ENCODE data around the gene SART1. TPM values are rescaled to one million over a fixed set of nuclear protein-coding genes. Genes with fewer than 3 reads are reported as not detected.
"Not testable (repeated sequence)": the region's sequence is repeated elsewhere in the genome, so short reads cannot be mapped to it uniquely, and the experiment has no call there.

Gene SART1
- total RNA-seq, 1 donor from 2014 or later: 36.5 TPM

GRCh38 chr11:65947133-65947532 is 14.4 kb upstream of the SART1 start:
- Histone ChIP-seq H3K4me1 (ENCODE audit: insufficient read depth, low read length) (peaks cover under 1% of the 10 kb centered on the region), H2AFZ (ENCODE audit: low read depth, low read length) (no peak overlapping the region), H3K79me2 (ENCODE audit: insufficient read depth, low read length) (no peaks in the 10 kb centered on the region), H3K9me3 (ENCODE audit: insufficient read depth, low read depth, low read length) (no peaks in the 10 kb centered on the region), H3K27me3 (ENCODE audit: insufficient read depth, low read length) (no peaks in the 10 kb centered on the region), H3K9ac (ENCODE audit: low read length) (no peak overlapping the region), H4K20me1 (ENCODE audit: insufficient read depth, low read length) (no peaks in the 10 kb centered on the region), H3K4me2 (ENCODE audit: low read length) (no peak overlapping the region), H3K36me3 (ENCODE audit: insufficient read depth, low read length) (no peaks in the 10 kb centered on the region), H3K27ac (ENCODE audit: low read depth, low read length) (no peak overlapping the region), H3K4me3 (ENCODE audit: insufficient read depth, low read depth, low read length) (no peak overlapping the region)
- Mint-ChIP-seq H3K9me3 (ENCODE audit: unreplicated experiment) (no peaks in the 10 kb centered on the region), H3K36me3 (ENCODE audit: low read depth, unreplicated experiment) (no peaks in the 10 kb centered on the region), H3K4me3 (ENCODE audit: unreplicated experiment) (no peak overlapping the region), H3K27ac (ENCODE audit: unreplicated experiment) (no peak overlapping the region), H3K27me3 (ENCODE audit: low read depth, unreplicated experiment) (peaks cover 8% of the 10 kb centered on the region), H3K4me1 (ENCODE audit: low read depth, unreplicated experiment) (peaks cover 2% of the 10 kb centered on the region)
- DNase-seq (ENCODE audit: low read depth) (no peak), FAIRE-seq (no peak)
- TF ChIP-seq CTCF (IDR thresholded peaks at IDR 0.05; ENCODE audit: insufficient read depth, low read depth, low read length) (no peak), EZH2 (IDR thresholded peaks at IDR 0.05; ENCODE audit: insufficient read depth, low read length) (no peak)

DNA sequence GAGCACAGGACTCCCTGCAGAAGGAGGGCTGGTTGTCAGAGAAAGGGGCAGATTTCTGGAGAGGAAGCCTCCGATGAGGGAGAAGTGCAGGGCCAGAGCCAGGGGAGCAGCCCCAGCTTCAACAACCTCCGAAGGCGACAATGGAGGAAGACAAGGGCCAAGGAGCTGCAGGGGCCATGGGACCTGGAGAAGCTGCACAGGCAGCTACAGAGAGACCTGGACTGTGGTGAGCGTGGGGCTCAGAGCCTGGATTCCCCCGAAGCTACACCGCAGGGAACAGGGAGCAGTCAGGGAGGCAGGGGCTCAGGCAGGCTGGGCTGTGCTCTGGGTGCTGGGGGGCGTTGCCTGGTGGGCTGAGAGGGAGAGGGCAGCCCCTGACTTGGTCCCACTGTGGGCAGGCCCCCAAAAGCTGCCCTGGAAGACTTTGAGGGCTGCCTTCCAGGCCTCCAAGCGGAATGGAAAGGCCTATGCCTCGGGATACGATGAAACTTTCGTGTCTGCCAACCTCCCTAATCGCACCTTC is 13.9 kb upstream of the SART1 start:
- H3K36me3 Mint-ChIP-seq (ENCODE audit: low read depth, unreplicated experiment): no peaks in the 10 kb centered on the region
- no peaks in the 10 kb centered on the region for H4K20me1 ChIP-seq (ENCODE audit: insufficient read depth, low read length)
- H3K9me3 Mint-ChIP-seq (ENCODE audit: unreplicated experiment): no peaks in the 10 kb centered on the region
- H3K27me3 ChIP-seq (ENCODE audit: insufficient read depth, low read length): no peaks in the 10 kb centered on the region
- no peak overlapping the region for H3K27ac ChIP-seq (ENCODE audit: low read depth, low read length)
- H3K36me3 ChIP-seq (ENCODE audit: insufficient read depth, low read length): no peaks in the 10 kb centered on the region
- no peaks in the 10 kb centered on the region for H3K4me1 ChIP-seq (ENCODE audit: insufficient read depth, low read length)
- no peak overlapping the region for H3K4me3 ChIP-seq (ENCODE audit: insufficient read depth, low read depth, low read length)
- H3K27ac Mint-ChIP-seq (ENCODE audit: unreplicated experiment): no peak overlapping the region
- TF ChIP-seq CTCF (IDR thresholded peaks at IDR 0.05; ENCODE audit: insufficient read depth, low read depth, low read length) (no peak), EZH2 (IDR thresholded peaks at IDR 0.05; ENCODE audit: insufficient read depth, low read length) (no peak)
- DNase-seq (ENCODE audit: low read depth) (no peak), FAIRE-seq (no peak)
- H3K4me2 ChIP-seq (ENCODE audit: low read length): no peak overlapping the region
- no peaks in the 10 kb centered on the region for H3K79me2 ChIP-seq (ENCODE audit: insufficient read depth, low read length)
- no peaks in the 10 kb centered on the region for H3K9me3 ChIP-seq (ENCODE audit: insufficient read depth, low read depth, low read length)
- H3K4me3 Mint-ChIP-seq (ENCODE audit: unreplicated experiment): no peak overlapping the region
- H3K4me1 Mint-ChIP-seq (ENCODE audit: low read depth, unreplicated experiment): no peaks in the 10 kb centered on the region
- H3K9ac ChIP-seq (ENCODE audit: low read length): no peak overlapping the region
- no peak overlapping the region for H2AFZ ChIP-seq (ENCODE audit: low read depth, low read length)
- peaks cover 8% of the 10 kb centered on the region for H3K27me3 Mint-ChIP-seq (ENCODE audit: low read depth, unreplicated experiment)

- H3K9me3 ChIP-seq (ENCODE audit: insufficient read depth, low read depth, low read length); DNase-seq (ENCODE audit: low read depth); H3K4me3 ChIP-seq (ENCODE audit: insufficient read depth, low read depth, low read length); H3K4me3 Mint-ChIP-seq (ENCODE audit: unreplicated experiment); H3K9me3 Mint-ChIP-seq (ENCODE audit: unreplicated experiment); H3K79me2 ChIP-seq (ENCODE audit: insufficient read depth, low read length); H3K36me3 Mint-ChIP-seq (ENCODE audit: low read depth, unreplicated experiment); H2AFZ ChIP-seq (ENCODE audit: low read depth, low read length); H3K4me1 ChIP-seq (ENCODE audit: insufficient read depth, low read length); H3K27me3 Mint-ChIP-seq (ENCODE audit: low read depth, unreplicated experiment); H3K27me3 ChIP-seq (ENCODE audit: insufficient read depth, low read length); H3K9ac ChIP-seq (ENCODE audit: low read length); H4K20me1 ChIP-seq (ENCODE audit: insufficient read depth, low read length); H3K27ac Mint-ChIP-seq (ENCODE audit: unreplicated experiment); H3K4me1 Mint-ChIP-seq (ENCODE audit: low read depth, unreplicated experiment); H3K36me3 ChIP-seq (ENCODE audit: insufficient read depth, low read length); H3K4me2 ChIP-seq (ENCODE audit: low read length); H3K27ac ChIP-seq (ENCODE audit: low read depth, low read length); FAIRE-seq: not testable (repeated sequence)
Measured at GRCh38 chr11:65950711-65951110, 10.8 kb upstream of the SART1 start.

DNA sequence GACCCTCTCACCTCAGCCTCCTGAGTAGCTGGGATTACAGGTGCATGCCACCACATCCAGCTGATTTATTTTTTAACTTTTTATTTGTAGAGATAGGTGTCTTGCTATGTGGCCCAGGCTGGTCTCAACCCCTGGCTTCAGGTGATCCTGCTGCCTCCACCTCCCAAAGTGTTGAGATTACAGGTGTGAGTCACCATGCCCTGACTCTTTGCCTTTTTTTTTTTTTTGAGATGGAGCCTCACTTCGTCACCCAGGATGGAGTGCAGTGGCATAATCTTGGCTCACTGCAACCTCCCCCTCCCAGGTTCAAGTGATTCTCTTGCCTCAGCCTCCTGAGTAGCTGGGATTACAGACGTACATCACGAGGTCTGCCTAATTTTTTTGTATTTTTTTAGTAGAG is 9.9 kb upstream of the SART1 start:
- H3K9me3 Mint-ChIP-seq (ENCODE audit: unreplicated experiment); H3K27ac Mint-ChIP-seq (ENCODE audit: unreplicated experiment); H4K20me1 ChIP-seq (ENCODE audit: insufficient read depth, low read length); H3K9me3 ChIP-seq (ENCODE audit: insufficient read depth, low read depth, low read length); H3K4me3 Mint-ChIP-seq (ENCODE audit: unreplicated experiment); H3K27me3 ChIP-seq (ENCODE audit: insufficient read depth, low read length); H3K27me3 Mint-ChIP-seq (ENCODE audit: low read depth, unreplicated experiment); H3K4me3 ChIP-seq (ENCODE audit: insufficient read depth, low read depth, low read length); H3K36me3 Mint-ChIP-seq (ENCODE audit: low read depth, unreplicated experiment); H3K4me2 ChIP-seq (ENCODE audit: low read length); FAIRE-seq; H3K9ac ChIP-seq (ENCODE audit: low read length); H3K36me3 ChIP-seq (ENCODE audit: insufficient read depth, low read length); H2AFZ ChIP-seq (ENCODE audit: low read depth, low read length); H3K4me1 Mint-ChIP-seq (ENCODE audit: low read depth, unreplicated experiment); H3K27ac ChIP-seq (ENCODE audit: low read depth, low read length); DNase-seq (ENCODE audit: low read depth); H3K79me2 ChIP-seq (ENCODE audit: insufficient read depth, low read length); H3K4me1 ChIP-seq (ENCODE audit: insufficient read depth, low read length): not testable (repeated sequence)
